Measurements from ENCODE around the gene CLDN6.
"Not testable (repeated sequence)": the region's sequence is repeated elsewhere in the genome, so short reads cannot be mapped to it uniquely, and the experiment has no call there.

DNA sequence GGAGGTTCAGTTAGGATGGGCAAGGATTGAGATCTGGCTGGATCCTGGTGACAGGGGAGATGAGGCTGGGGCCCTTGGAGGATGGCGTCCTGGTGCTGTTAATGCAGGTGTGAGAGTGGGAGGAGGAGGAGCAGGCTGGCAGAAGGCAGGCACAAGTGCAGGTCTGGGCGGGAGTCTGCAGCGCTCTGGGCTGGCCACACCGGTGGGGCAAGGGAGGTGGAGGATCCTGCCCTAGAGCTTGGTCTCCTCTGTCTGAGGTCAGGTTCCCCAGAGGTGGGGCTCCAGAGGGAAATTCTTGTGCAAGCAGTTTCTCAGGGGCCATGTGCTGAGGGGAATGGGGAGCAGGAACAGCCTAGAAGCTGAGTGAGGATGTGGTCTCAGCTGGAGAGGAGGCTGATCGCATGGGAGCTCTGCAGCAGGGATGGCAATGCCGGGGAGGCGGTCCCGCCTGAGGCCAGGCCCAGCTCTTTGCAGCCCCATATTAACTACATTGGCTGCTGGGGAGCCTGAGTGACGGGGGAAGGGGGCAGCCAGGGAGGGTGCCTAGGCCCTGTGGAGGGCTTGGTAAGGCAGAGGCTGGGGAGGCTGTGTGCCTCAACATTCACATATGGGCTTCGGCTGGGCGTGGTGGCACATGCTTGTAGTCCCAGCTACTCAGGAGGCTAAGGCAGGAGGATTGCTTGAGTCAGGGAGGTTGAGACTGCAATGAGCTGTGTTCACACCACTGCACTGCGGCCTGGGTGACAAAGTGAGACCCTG, 34.8 kb upstream of the CLDN6 start:
- TF ChIP-seq ZNF70 (CRISPR knock-in tag; IDR thresholded peaks at IDR 0.05); TCF4 (CRISPR knock-in tag; IDR thresholded peaks at IDR 0.05; ENCODE audit: borderline replicate concordance); ZNF565 (CRISPR knock-in tag; conservative IDR thresholded peaks at IDR 0.05; ENCODE audit: low read depth); PPARA (CRISPR knock-in tag; IDR thresholded peaks at IDR 0.05; ENCODE audit: borderline replicate concordance); GLIS3 (CRISPR knock-in tag; IDR thresholded peaks at IDR 0.05); ESRRG (CRISPR knock-in tag; IDR thresholded peaks at IDR 0.05); CREB5 (CRISPR knock-in tag; IDR thresholded peaks at IDR 0.05; ENCODE audit: low read depth); POU6F1 (CRISPR knock-in tag; IDR thresholded peaks at IDR 0.05; ENCODE audit: borderline replicate concordance, low read depth); ZC3H10 (CRISPR knock-in tag; IDR thresholded peaks at IDR 0.05); RARB (CRISPR knock-in tag; IDR thresholded peaks at IDR 0.05); OSR1 (CRISPR knock-in tag; IDR thresholded peaks at IDR 0.05); BACH2 (CRISPR knock-in tag; IDR thresholded peaks at IDR 0.05; ENCODE audit: borderline replicate concordance): not testable (repeated sequence)
- TF ChIP-seq, protein P1, sequence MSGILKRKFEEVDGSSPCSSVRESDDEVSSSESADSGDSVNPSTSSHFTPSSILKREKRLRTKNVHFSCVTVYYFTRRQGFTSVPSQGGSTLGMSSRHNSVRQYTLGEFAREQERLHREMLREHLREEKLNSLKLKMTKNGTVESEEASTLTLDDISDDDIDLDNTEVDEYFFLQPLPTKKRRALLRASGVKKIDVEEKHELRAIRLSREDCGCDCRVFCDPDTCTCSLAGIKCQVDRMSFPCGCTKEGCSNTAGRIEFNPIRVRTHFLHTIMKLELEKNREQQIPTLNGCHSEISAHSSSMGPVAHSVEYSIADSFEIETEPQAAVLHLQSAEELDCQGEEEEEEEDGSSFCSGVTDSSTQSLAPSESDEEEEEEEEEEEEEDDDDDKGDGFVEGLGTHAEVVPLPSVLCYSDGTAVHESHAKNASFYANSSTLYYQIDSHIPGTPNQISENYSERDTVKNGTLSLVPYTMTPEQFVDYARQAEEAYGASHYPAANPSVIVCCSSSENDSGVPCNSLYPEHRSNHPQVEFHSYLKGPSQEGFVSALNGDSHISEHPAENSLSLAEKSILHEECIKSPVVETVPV (CRISPR knock-in tag; IDR thresholded peaks at IDR 0.05) = not testable (repeated sequence)
- TF ChIP-seq, protein P2, sequence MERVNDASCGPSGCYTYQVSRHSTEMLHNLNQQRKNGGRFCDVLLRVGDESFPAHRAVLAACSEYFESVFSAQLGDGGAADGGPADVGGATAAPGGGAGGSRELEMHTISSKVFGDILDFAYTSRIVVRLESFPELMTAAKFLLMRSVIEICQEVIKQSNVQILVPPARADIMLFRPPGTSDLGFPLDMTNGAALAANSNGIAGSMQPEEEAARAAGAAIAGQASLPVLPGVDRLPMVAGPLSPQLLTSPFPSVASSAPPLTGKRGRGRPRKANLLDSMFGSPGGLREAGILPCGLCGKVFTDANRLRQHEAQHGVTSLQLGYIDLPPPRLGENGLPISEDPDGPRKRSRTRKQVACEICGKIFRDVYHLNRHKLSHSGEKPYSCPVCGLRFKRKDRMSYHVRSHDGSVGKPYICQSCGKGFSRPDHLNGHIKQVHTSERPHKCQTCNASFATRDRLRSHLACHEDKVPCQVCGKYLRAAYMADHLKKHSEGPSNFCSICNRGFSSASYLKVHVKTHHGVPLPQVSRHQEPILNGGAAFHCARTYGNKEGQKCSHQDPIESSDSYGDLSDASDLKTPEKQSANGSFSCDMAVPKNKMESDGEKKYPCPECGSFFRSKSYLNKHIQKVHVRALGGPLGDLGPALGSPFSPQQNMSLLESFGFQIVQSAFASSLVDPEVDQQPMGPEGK (CRISPR knock-in tag; IDR thresholded peaks at IDR 0.05; ENCODE audit: borderline replicate concordance) = not testable (repeated sequence)
